H1 (cell line): Measurements from ENCODE around the gene TXNDC16. TPM values are rescaled to one million over a fixed set of nuclear protein-coding genes. Genes with fewer than 3 reads are reported as not detected.

Source experiments
- CTCF ChIA-PET: fragments of 300-600 bp; sonication (Branson Sonifier 250); formaldehyde crosslinking; loops from one replicate; lab custom pipeline; 2021; ENCODE audit not compliant: partially characterized antibody; lab: Charles Lee
- POLR2A ChIA-PET: fragments of 300-600 bp; sonication (Branson Sonifier 250); formaldehyde crosslinking; loops from one replicate; lab custom pipeline; 2021; ENCODE audit warnings: inconsistent platforms; ENCODE audit not compliant: partially characterized antibody; lab: Charles Lee
- DNase-seq, 2 experiments: peaks; one replicate each; pipeline versions ENCODE4 v3.0.0 to v3.0.0-alpha.2; 2010 to 2022; ENCODE audit warnings: low spot score in 2 of 2, low read depth in 1 of 2, mixed read lengths in 1 of 2
- FAIRE-seq: peaks from 2 replicates; lab custom pipeline; 2011; peaks lifted over from hg19 to GRCh38; lab: Jason Lieb, UNC
- H2AFZ ChIP-seq: 2 replicates; pipeline ENCODE4 v1.8.1; 2012; ENCODE audit warnings: low read length, inconsistent platforms
- H2AK5ac ChIP-seq: 2 replicates; pipeline ENCODE4 v1.6.1; 2013; ENCODE audit warnings: low read depth, low read length
- H2BK120ac ChIP-seq: replicated peaks from 2 replicates; pipeline ENCODE3; 2013; ENCODE audit warnings: low read depth, low read length, inconsistent platforms
- H2BK12ac ChIP-seq: 2 replicates; pipeline ENCODE4 v1.6.1; 2013; ENCODE audit warnings: low read depth, low read length
- H2BK15ac ChIP-seq: 2 replicates; pipeline ENCODE4 v1.6.1; 2013; ENCODE audit warnings: low read length
- H2BK20ac ChIP-seq: 2 replicates; pipeline ENCODE4 v1.6.1; 2013; ENCODE audit warnings: low read length
- H2BK5ac ChIP-seq: 2 replicates; pipeline ENCODE4 v1.6.1; 2013; ENCODE audit warnings: low read depth, low read length
- H3K14ac ChIP-seq: 2 replicates; pipeline ENCODE4 v1.6.1; 2013; ENCODE audit warnings: inconsistent platforms; ENCODE audit not compliant: insufficient read length
- H3K18ac ChIP-seq: 2 replicates; pipeline ENCODE4 v1.6.1; 2013; ENCODE audit warnings: low read length; ENCODE audit errors: extremely low read depth
- H3K23ac ChIP-seq: 2 replicates; pipeline ENCODE4 v1.6.1; 2013; ENCODE audit warnings: inconsistent platforms; ENCODE audit not compliant: insufficient read length
- H3K23me2 ChIP-seq: 2 replicates; pipeline ENCODE4 v1.6.1; 2013; ENCODE audit warnings: low read depth, low read length
- H3K27ac ChIP-seq: 2 replicates; pipeline ENCODE4 v1.6.1; 2011; ENCODE audit warnings: low read depth, low read length, inconsistent platforms
- H3K27me3 ChIP-seq, 4 experiments: replicated peaks in 1 of 4; 1 replicate in 1 of 4; 2 replicates in 3 of 4; pipeline versions ENCODE4 v1.6.1 to v1.8.1; 2011 to 2013; ENCODE audit warnings: low read length in 3 of 4, mild to moderate bottlenecking in 3 of 4, inconsistent platforms in 2 of 4, mixed read lengths in 2 of 4, moderate library complexity in 1 of 4; ENCODE audit not compliant: control insufficient read depth in 3 of 4, insufficient read depth in 3 of 4; ENCODE audit errors: extremely low read depth in 1 of 4
- H3K36me3 ChIP-seq, 4 experiments: 2 replicates each; pipeline versions ENCODE4 v1.6.1 to v1.8.1; 2011 to 2013; ENCODE audit warnings: mild to moderate bottlenecking in 4 of 4, low read length in 3 of 4, moderate library complexity in 2 of 4, control low read depth in 1 of 4, inconsistent platforms in 1 of 4; ENCODE audit not compliant: insufficient read depth in 4 of 4, control insufficient read depth in 2 of 4
- H3K4ac ChIP-seq: replicated peaks from 2 replicates; pipeline ENCODE3; 2013; ENCODE audit warnings: low read length, low read depth, mixed read lengths, inconsistent platforms; ENCODE audit not compliant: insufficient read length
- H3K4me1 ChIP-seq, 4 experiments: replicated peaks in 1 of 4; 1 replicate in 1 of 4; 2 replicates in 3 of 4; pipeline versions ENCODE4 v1.6.1 to v1.8.1; 2011 to 2013; ENCODE audit warnings: low read length in 3 of 4, inconsistent platforms in 2 of 4, mixed read lengths in 1 of 4; ENCODE audit not compliant: insufficient read depth in 4 of 4, control insufficient read depth in 3 of 4
- H3K4me2 ChIP-seq, 2 experiments: 2 replicates each; pipeline versions ENCODE4 v1.6.1 to v1.8.1; 2011 to 2013; ENCODE audit warnings: low read depth in 2 of 2, low read length in 2 of 2, control low read depth in 1 of 2, inconsistent platforms in 1 of 2, mild to moderate bottlenecking in 1 of 2; ENCODE audit not compliant: insufficient read depth in 1 of 2
- H3K4me3 ChIP-seq, 4 experiments: fragments of 200-600, 300-600 bp in 1 of 4; sonication (generic), shearing (Covaris generic), sonication (Bioruptor Twin) in 1 of 4; 2 replicates each; pipeline versions ENCODE4 v1.5.1 to v1.8.1; 2011 to 2016; ENCODE audit warnings: low read length in 4 of 4, low read depth in 3 of 4, control low read depth in 2 of 4, inconsistent platforms in 2 of 4, mild to moderate bottlenecking in 2 of 4, mixed read lengths in 1 of 4, moderate library complexity in 1 of 4; ENCODE audit not compliant: insufficient read depth in 2 of 4; ENCODE audit errors: extremely low read depth in 1 of 4
- H3K56ac ChIP-seq: replicated peaks from 2 replicates; pipeline ENCODE3; 2013; ENCODE audit warnings: low read depth, mild to moderate bottlenecking, mixed read lengths, low read length, inconsistent platforms; ENCODE audit not compliant: insufficient read length
- H3K79me1 ChIP-seq: 2 replicates; pipeline ENCODE4 v1.6.1; 2013; ENCODE audit warnings: low read depth, low read length, control low read depth
- H3K79me2 ChIP-seq, 2 experiments: 2 replicates each; pipeline versions ENCODE4 v1.6.1 to v1.8.1; 2012 to 2013; ENCODE audit warnings: low read length in 2 of 2, mild to moderate bottlenecking in 2 of 2, inconsistent platforms in 1 of 2; ENCODE audit not compliant: insufficient read depth in 2 of 2, control insufficient read depth in 1 of 2
- H3K9ac ChIP-seq, 4 experiments: replicated peaks in 1 of 4; 1 replicate in 1 of 4; 2 replicates in 3 of 4; pipeline versions ENCODE4 v1.6.1 to v1.8.1; 2011 to 2013; ENCODE audit warnings: low read depth in 3 of 4, low read length in 3 of 4, control low read depth in 2 of 4, mild to moderate bottlenecking in 2 of 4, moderate library complexity in 2 of 4, inconsistent platforms in 1 of 4; ENCODE audit errors: extremely low read depth in 1 of 4
- H3K9me3 ChIP-seq, 2 experiments: 2 replicates each; pipeline versions ENCODE4 v1.6.1 to v1.8.1; 2012 to 2013; ENCODE audit warnings: mild to moderate bottlenecking in 2 of 2, moderate library complexity in 2 of 2, control low read depth in 1 of 2, inconsistent platforms in 1 of 2, low read depth in 1 of 2, low read length in 1 of 2, mixed read lengths in 1 of 2; ENCODE audit not compliant: insufficient read depth in 2 of 2
- H4K20me1 ChIP-seq, 2 experiments: replicated peaks in 1 of 2; 2 replicates each; pipeline versions ENCODE3 to v1.8.1; 2011 to 2013; ENCODE audit warnings: inconsistent platforms in 2 of 2, low read length in 2 of 2, mild to moderate bottlenecking in 1 of 2; ENCODE audit not compliant: insufficient read depth in 2 of 2, control insufficient read depth in 1 of 2
- H4K5ac ChIP-seq: 2 replicates; pipeline ENCODE4 v1.6.1; 2013; ENCODE audit warnings: low read length, low read depth, mixed read lengths, inconsistent platforms; ENCODE audit not compliant: insufficient read length
- H4K8ac ChIP-seq: 2 replicates; pipeline ENCODE4 v1.8.0; 2013; ENCODE audit warnings: mild to moderate bottlenecking, moderate library complexity, low read length, inconsistent platforms; ENCODE audit not compliant: insufficient read depth; ENCODE audit errors: extremely low read depth
- H4K91ac ChIP-seq: replicated peaks from 2 replicates; pipeline ENCODE3; 2013; ENCODE audit warnings: low read length, mixed read lengths, inconsistent platforms; ENCODE audit not compliant: insufficient read length
- KDM4A ChIP-seq: IDR thresholded peaks from one replicate; pipeline ENCODE4 v1.7.1; 2012; ENCODE audit warnings: low read depth, mild to moderate bottlenecking, moderate library complexity, low read length, inconsistent platforms; ENCODE audit not compliant: severe bottlenecking
- SAP30 ChIP-seq: fragments of 300-600 bp; sonication (generic); IDR thresholded peaks from 2 replicates; pipeline ENCODE4 v1.7.1; 2012; ENCODE audit warnings: low read length, moderate library complexity, mild to moderate bottlenecking, inconsistent platforms; ENCODE audit not compliant: insufficient read depth, insufficient replicate concordance
- TBP ChIP-seq: IDR thresholded peaks from 2 replicates; pipeline ENCODE4 v1.6.1; 2011; ENCODE audit warnings: low read depth, low read length, improper control_type of control experiment
- WGBS, 2 experiments: shearing (Covaris generic) in 1 of 2; methylation state at CpG; one replicate each; pipeline versions ENCODE4 v1.1.6 to v1.1.7; 2013 to 2015; ENCODE audit warnings: low lambda C conversion rate in 2 of 2, mixed read lengths in 2 of 2, inconsistent platforms in 1 of 2, low coverage in 1 of 2, missing lambda C conversion rate in 1 of 2; ENCODE audit not compliant: insufficient replicate concordance in 2 of 2, insufficient coverage in 1 of 2, insufficient read length in 1 of 2; ENCODE audit errors: extremely low coverage in 1 of 2, missing lambda C conversion rate in 1 of 2; 5-methylcytosine and 5-hydroxymethylcytosine counted together
- long read RNA-seq, 2 experiments: library from RNA in 1 of 2; library from capped mRNA in 1 of 2; stranded (forward); transcript quantifications; one replicate each; pipeline ENCODE4 v2.0.0, GENCODE V29; 2021; ENCODE audit warnings: inconsistent platforms in 1 of 2
- polyA minus RNA-seq, 3 experiments: library from RNA; depleted of rRNA, polyadenylated mRNA; stranded (reverse); fragments of >200 nt; gene quantifications; 1 replicate in 2 of 3; 2 replicates in 1 of 3; pipeline ENCODE4 v1.2.3, GENCODE V29; 2011
- polyA plus RNA-seq, 7 experiments: library from polyadenylated mRNA; depleted of rRNA in 3 of 7; stranded (reverse) in 5 of 7; unstranded in 2 of 7; fragments of >200 nt in 5 of 7; fragments of 200-250 nt in 2 of 7; gene quantifications; 1 replicate in 5 of 7; 2 replicates in 1 of 7; 4 replicates in 1 of 7; pipeline versions ENCODE4 v1.2.1 to v1.2.3, GENCODE V29; 2011 to 2013; ENCODE audit warnings: missing spikeins in 2 of 7, mixed read lengths in 2 of 7
- total RNA-seq: library from RNA; stranded (reverse); fragmentation: NEBNext Ultra II Directional; extraction: Animal tissue kit (Norgen Biotek cat#: 25700); gene quantifications from 2 replicates; pipeline ENCODE4 v1.2.1, GENCODE V29; 2021

TXNDC16 gene, protein sequence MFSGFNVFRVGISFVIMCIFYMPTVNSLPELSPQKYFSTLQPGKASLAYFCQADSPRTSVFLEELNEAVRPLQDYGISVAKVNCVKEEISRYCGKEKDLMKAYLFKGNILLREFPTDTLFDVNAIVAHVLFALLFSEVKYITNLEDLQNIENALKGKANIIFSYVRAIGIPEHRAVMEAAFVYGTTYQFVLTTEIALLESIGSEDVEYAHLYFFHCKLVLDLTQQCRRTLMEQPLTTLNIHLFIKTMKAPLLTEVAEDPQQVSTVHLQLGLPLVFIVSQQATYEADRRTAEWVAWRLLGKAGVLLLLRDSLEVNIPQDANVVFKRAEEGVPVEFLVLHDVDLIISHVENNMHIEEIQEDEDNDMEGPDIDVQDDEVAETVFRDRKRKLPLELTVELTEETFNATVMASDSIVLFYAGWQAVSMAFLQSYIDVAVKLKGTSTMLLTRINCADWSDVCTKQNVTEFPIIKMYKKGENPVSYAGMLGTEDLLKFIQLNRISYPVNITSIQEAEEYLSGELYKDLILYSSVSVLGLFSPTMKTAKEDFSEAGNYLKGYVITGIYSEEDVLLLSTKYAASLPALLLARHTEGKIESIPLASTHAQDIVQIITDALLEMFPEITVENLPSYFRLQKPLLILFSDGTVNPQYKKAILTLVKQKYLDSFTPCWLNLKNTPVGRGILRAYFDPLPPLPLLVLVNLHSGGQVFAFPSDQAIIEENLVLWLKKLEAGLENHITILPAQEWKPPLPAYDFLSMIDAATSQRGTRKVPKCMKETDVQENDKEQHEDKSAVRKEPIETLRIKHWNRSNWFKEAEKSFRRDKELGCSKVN
- 14.3 and 15.3 TPM in 2 replicates for total RNA-seq
- polyA plus RNA-seq (2011; rRNA removed) = 3.2 and 6.7 TPM in 2 replicates
- 7.3 TPM for polyA plus RNA-seq (2011; cell fraction: cytosol; rRNA removed)
- polyA plus RNA-seq (2011; cell fraction: nucleus; rRNA removed) = 2.2 TPM
- 6.0 to 8.7 TPM (median 7.3 TPM) in 4 replicates for polyA plus RNA-seq (2012, experiment 1 of 2)
- polyA plus RNA-seq (2012, experiment 2 of 2) = 0.62 TPM
- 18.8 TPM for polyA plus RNA-seq (2013, experiment 1 of 2)
- polyA plus RNA-seq (2013, experiment 2 of 2) = 19.2 TPM
- polyA minus RNA-seq (2011; rRNA and poly(A)+ RNA removed) = 7.1 and 13.0 TPM in 2 replicates
- polyA minus RNA-seq (2011; cell fraction: cytosol; rRNA and poly(A)+ RNA removed) = 12.4 TPM
- polyA minus RNA-seq (2011; cell fraction: nucleus; rRNA and poly(A)+ RNA removed) = 16.4 TPM
- long read RNA-seq, experiment 1, full-length matches to known transcripts = 1 of 18 reads
- long read RNA-seq, experiment 1, partial matches to known transcripts = 13 of 18 reads
- long read RNA-seq, experiment 1, other reads (novel, unspliced or antisense) = 4 of 18 reads
- long read RNA-seq, experiment 2, full-length matches to known transcripts = 2 of 4 reads
- long read RNA-seq, experiment 2, partial matches to known transcripts = 0 of 4 reads
- long read RNA-seq, experiment 2, other reads (novel, unspliced or antisense) = 2 of 4 reads

DNA sequence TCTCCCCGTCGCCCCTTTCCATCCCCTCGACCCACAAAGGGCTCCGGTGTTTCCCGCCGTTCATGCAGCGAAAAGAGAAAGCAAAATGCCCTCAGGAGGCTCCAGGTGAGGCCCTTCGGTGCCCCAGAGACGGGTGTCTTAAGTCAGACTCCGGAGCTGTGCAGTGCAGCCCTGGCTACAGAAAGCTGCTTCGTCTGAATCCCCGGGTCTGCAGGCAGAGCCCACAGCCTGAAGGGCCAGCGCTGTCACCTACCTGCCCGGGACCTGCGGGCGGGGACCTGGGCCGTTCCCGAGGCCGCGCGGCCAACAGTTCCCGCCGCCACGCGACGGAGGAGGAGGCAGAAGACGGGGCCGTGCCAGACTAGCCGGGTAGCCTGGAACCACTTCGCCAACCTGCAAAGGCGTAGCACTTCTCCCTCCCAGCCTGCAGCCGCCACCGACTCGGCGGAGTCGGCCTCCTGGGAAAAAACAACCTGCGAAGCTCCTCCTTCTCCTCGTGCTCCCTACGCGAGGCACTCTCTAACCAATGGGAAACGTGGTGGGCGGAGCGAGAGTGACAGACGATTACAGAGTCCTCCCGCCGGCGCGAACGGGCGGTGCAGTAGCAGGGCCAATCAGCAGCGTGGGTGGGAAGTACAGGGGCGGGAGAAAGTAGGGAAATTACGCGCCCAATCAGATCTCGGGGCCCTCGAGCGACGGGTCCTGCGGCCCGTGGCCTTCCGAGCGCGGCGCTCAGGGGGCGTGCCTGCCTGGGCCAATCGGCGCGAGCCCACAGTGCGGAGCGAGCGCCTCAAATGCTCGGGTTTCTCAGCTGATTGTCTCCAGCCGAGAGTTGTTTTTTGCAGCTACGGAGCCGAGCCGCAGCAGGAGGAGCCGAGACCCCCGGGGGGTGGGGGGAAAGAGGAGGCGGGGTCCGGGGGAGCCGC, at the start of gene TXNDC16, which contains the start of gene GPR137C:
Gene TXNDC16, minus strand, starts transcription at position 443 of the 926 bp plus-strand sequence. CDS start 8,948 bp downstream, outside the sequence.
Gene GPR137C, plus strand, starts transcription at position 774 of the 926 bp plus-strand sequence. CDS start 312 bp downstream, outside the sequence.
- CTCF ChIA-PET = interaction anchor here (0.6 to 1.0 kb wide), 4 partner anchors 100 to 474 kb away, joined by 3 to 4 read pairs (median 4); no protein-coding TSS in a partner anchor
- H3K27ac ChIP-seq = peak within 1 kb of the TSS; percentile 46
- TF ChIP-seq TBP (peak; percentile 33), SAP30 (peak; percentile 43), KDM4A (peak; percentile 97)

More for the DNA sequence above, at the start of gene TXNDC16, which contains the start of gene GPR137C:
- peak within 1 kb of the TSS; percentile 65 for H3K18ac ChIP-seq
- peaks cover 0 to 3% (median 2%) of the 10 kb centered on the region in 4 experiments; a peak in 4 of 7 replicates for H3K4me1 ChIP-seq
- H3K79me1 ChIP-seq = peaks cover 2% of the 10 kb centered on the region
- H2BK120ac ChIP-seq = no peak within 1 kb of the TSS
- no peak within 1 kb of the TSS for H2BK20ac ChIP-seq
- H3K79me2 ChIP-seq = peaks cover 0 to 36% of the 10 kb centered on the region in 2 experiments; a peak in 2 of 4 replicates
- no peak within 1 kb of the TSS for H3K14ac ChIP-seq
- peak within 1 kb of the TSS; percentile 91 for H2AFZ ChIP-seq
- H2BK12ac ChIP-seq = peak within 1 kb of the TSS; percentile 41; the same call in 1 of the 2 replicates
- DNase-seq = peak; percentile 96 to 97
- H3K23ac ChIP-seq = no peak within 1 kb of the TSS
- H3K9ac ChIP-seq = peak within 1 kb of the TSS; percentile 78 to 80 (median 80)
- 0% methylated on average over 51 of the region's 81 CpGs; no CpG with 5 or more reads in 1 of the 2 experiments for WGBS, 2 experiments
- peak within 1 kb of the TSS; percentile 25 for H4K91ac ChIP-seq
- no peak within 1 kb of the TSS for H3K4ac ChIP-seq
- peaks cover 0 to 3% of the 10 kb centered on the region in 2 experiments for H4K20me1 ChIP-seq
- H2BK5ac ChIP-seq = peak within 1 kb of the TSS; percentile 55; the same call in 1 of the 2 replicates
- H2AK5ac ChIP-seq = no peak within 1 kb of the TSS
- peak within 1 kb of the TSS; percentile 95 to 100 for H3K4me2 ChIP-seq
- no peaks in the 10 kb centered on the region for H3K9me3 ChIP-seq
- peak; percentile 73 for FAIRE-seq
- H3K27me3 ChIP-seq = no peaks in the 10 kb centered on the region; a peak in 1 of 7 replicates
- 0 out of 2 replicates have a peak within 1 kb of the TSS, but pooled peaks have one; percentile 5 for H2BK15ac ChIP-seq
- peaks cover 17% of the 10 kb centered on the region; the same call in 1 of the 2 replicates for H3K23me2 ChIP-seq
- no peak within 1 kb of the TSS for H4K5ac ChIP-seq
- POLR2A ChIA-PET = interaction anchor here (0.6 to 2.3 kb wide), 11 partner anchors 9 to 890 kb away, joined by 3 to 8 read pairs (median 3); partner anchors contain the start of gene PSMC6
- peak within 1 kb of the TSS; percentile 80 to 95 (median 84) for H3K4me3 ChIP-seq
- H3K36me3 ChIP-seq = no peaks in the 10 kb centered on the region
- H3K56ac ChIP-seq = peak within 1 kb of the TSS; percentile 19
- peak within 1 kb of the TSS; percentile 84; the same call in 1 of the 2 replicates for H4K8ac ChIP-seq
